Heart left ventricle (tissue), 13 donors: Measurements from ENCODE around the gene SHISA9.

Experiments used
- POLR2A ChIP-seq, 2 donors: fragments of 450-650 bp; IDR thresholded peaks; one replicate each; pipeline ENCODE4 v1.6.1; 2017; ENCODE audit warnings: antibody characterized with exemption in 2 of 2, mild to moderate bottlenecking in 2 of 2, moderate library complexity in 2 of 2
- TF ChIP-seq, protein P1 (sequence below), 12 donors: fragments of 200-600 bp; sonication (generic) in 4 of 12; IDR thresholded peaks; one replicate each; pipeline versions ENCODE4 v1.5.0 to v1.8.0; 2018 to 2022; ENCODE audit warnings: antibody characterized with exemption in 12 of 12, mild to moderate bottlenecking in 5 of 12
- donor health status: ischemic (EF 13 %, LVEDD 7.1; RV severe dilation, severe dysfunction).
- donor health status: DM: no; HTN: yes; CAD: no.
- donor health status: DM: no; HTN: no; CAD: no.
- donor health status: ischemic (EF 25% LVEDD 6.9; RV normal size, moderate dysfunction).
- donor health status: ischemic (EF 25% LVEDD 5.7; RV mildly dilated, moderate dysfunction).
- donor health status: ischemic (EF 35%, LVEDD 5.7; RV mildly dilated, moderate dysfunction).
- donor health status: nonischemic (EF 11% LVEDD 7.7; RV severe dilation, severe dysfunction).
- donor health status: DM: yes; HTN: yes; CAD: no.
- donor health status: PGD.
- donor health status: ischemic (EF 29% LVEDD 5.4; RV normal size, mild dysfunction).
- donor health status: nonischemic (EF 23%, LVEDD 6.1; RV moderate dilation, normal function).

DNA sequence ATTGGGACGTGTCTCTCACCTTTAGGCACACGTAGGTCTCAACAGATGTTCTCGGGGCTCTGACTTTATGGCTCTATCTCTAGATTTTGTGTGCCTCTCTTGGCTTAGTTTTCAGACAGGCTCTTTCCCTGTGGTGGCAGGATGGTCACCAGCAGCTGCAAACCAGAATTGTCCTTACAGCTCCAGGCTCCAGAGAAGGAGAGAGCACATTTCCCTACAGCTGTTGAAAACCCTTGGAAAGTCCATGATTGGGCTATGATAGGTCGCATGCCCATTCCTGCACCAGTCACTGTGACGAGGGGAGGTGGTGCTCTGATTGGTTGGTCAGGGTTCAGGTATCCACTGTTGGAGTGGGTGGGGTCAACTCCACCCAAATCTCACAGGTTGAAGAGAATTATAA lies 41.5 kb downstream of the SHISA9 start:
- TF ChIP-seq, protein P1, sequence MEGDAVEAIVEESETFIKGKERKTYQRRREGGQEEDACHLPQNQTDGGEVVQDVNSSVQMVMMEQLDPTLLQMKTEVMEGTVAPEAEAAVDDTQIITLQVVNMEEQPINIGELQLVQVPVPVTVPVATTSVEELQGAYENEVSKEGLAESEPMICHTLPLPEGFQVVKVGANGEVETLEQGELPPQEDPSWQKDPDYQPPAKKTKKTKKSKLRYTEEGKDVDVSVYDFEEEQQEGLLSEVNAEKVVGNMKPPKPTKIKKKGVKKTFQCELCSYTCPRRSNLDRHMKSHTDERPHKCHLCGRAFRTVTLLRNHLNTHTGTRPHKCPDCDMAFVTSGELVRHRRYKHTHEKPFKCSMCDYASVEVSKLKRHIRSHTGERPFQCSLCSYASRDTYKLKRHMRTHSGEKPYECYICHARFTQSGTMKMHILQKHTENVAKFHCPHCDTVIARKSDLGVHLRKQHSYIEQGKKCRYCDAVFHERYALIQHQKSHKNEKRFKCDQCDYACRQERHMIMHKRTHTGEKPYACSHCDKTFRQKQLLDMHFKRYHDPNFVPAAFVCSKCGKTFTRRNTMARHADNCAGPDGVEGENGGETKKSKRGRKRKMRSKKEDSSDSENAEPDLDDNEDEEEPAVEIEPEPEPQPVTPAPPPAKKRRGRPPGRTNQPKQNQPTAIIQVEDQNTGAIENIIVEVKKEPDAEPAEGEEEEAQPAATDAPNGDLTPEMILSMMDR (IDR thresholded peaks at IDR 0.05): no peak
- no peak for TF ChIP-seq POLR2A (IDR thresholded peaks at IDR 0.05)
